ENCODE results near the gene MRGPRX3. TPM values are rescaled to one million over a fixed set of nuclear protein-coding genes. Genes with fewer than 3 reads are reported as not detected.

MRGPRX3 gene
- total and polyA plus RNA-seq, 2 experiments from 2014 or later = not detected

DNA sequence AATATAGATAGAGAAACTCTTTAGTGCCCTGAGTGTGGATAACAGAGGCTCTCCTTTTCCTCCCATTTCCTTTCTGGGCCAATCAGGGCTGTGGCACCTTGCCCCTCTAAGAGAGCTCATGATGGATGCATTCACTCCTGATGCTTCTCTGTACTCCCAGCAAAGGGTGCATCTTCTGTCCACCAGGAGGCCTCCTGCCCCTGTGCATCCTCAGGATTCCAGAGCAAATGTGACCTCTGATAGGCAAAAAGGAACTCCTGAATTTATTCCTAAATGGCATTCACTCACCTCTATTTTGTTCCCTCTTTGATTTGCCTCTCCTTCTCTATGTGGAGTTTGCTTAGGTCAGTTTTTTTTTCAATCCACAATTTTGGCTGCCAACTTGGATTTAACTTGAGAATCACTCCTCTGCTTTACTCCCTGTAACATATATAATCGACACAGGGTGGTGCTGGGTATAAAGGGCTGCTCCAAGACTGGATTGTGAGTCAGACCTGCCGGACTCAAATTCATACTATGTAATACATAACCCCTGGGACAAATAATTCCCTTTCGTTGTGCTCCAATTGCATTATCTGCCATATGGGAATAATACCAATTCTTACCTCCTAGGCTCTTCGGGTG is 39.1 kb downstream of the MRGPRX3 start:
- DNase-seq = peak; percentile 52
- Histone ChIP-seq H3K79me2 (ENCODE audit: insufficient read depth) (no peaks in the 10 kb centered on the region), H3K9me2 (ENCODE audit: insufficient read depth) (no peaks in the 10 kb centered on the region), H3K9me3 (ENCODE audit: low read depth) (no peaks in the 10 kb centered on the region), H4K20me1 (ENCODE audit: insufficient read depth) (no peaks in the 10 kb centered on the region), H3K36me3 (ENCODE audit: low read depth) (no peaks in the 10 kb centered on the region), H3K27ac (no peak overlapping the region), H2AFZ (no peak overlapping the region), H3K9ac (no peak overlapping the region), H3K4me3 (no peak overlapping the region), H3K4me2 (ENCODE audit: unreplicated experiment) (no peak overlapping the region), H3K27me3 (replicated peaks; ENCODE audit: insufficient read depth) (no peaks in the 10 kb centered on the region; the same call in none of the 2 replicates), H3K4me1 (ENCODE audit: insufficient read depth) (no peaks in the 10 kb centered on the region), H3F3A (ENCODE audit: insufficient read depth) (no peaks in the 10 kb centered on the region)
- 38 to 41% methylated on average over 4 of the region's 4 CpGs for WGBS, 2 experiments (ENCODE audit: low coverage in 1 of 2, low lambda C conversion rate in 2 of 2, missing lambda C conversion rate in 2 of 2)
- TF ChIP-seq EZH2 (IDR thresholded peaks at IDR 0.05; ENCODE audit: insufficient read depth, poor library complexity, severe bottlenecking) (no peak), EZH2phosphoT487 (IDR thresholded peaks at IDR 0.05; ENCODE audit: insufficient read depth, low read depth) (no peak)
- in situ Hi-C loops (cut with MboI) = no loop called here

DNA sequence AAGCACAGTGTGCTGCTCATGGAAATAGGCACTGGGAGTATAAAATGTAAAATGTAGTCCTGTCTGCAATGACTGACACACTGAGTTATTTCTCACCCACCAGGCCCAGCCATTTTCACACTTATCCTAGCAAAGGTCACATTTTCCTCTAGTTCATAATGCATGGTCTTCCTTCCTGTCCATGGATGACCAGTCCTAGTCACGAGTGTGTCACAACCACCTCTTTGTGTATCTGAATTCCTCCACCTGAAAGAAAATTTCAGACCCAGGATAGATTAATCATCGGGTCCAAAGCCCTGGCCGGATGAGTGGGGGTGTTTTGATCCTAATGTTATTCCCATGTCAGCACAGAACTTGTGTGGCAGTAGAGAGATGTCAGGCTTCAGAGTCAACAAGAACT is 40.3 kb downstream of the MRGPRX3 start, which contains the start of gene MRGPRX4:
TSS of gene MRGPRX4 (plus strand) at position 172 of the 400 bp plus-strand sequence. CDS start 420 bp downstream, outside the sequence.
- H3K4me3 ChIP-seq = no peak within 1 kb of the TSS
- no peak for DNase-seq
- peaks cover 5% of the 10 kb centered on the region for H3K27me3 ChIP-seq (replicated peaks; ENCODE audit: insufficient read depth)
- no peaks in the 10 kb centered on the region for H3K36me3 ChIP-seq (ENCODE audit: low read depth)
- H2AFZ ChIP-seq = no peak within 1 kb of the TSS
- H3F3A ChIP-seq (ENCODE audit: insufficient read depth) = no peaks in the 10 kb centered on the region
- no peak within 1 kb of the TSS for H3K4me2 ChIP-seq (ENCODE audit: unreplicated experiment)
- WGBS, 2 experiments (ENCODE audit: low coverage in 1 of 2, low lambda C conversion rate in 2 of 2, missing lambda C conversion rate in 2 of 2) = 46 to 57% methylated on average over 3 of the region's 3 CpGs
- in situ Hi-C loops (cut with MboI) = no loop called here
- H3K9me2 ChIP-seq (ENCODE audit: insufficient read depth) = no peaks in the 10 kb centered on the region
- H3K9ac ChIP-seq = no peak within 1 kb of the TSS
- H3K27ac ChIP-seq = no peak within 1 kb of the TSS
- no peaks in the 10 kb centered on the region for H4K20me1 ChIP-seq (ENCODE audit: insufficient read depth)
- TF ChIP-seq EZH2phosphoT487 (IDR thresholded peaks at IDR 0.05; ENCODE audit: insufficient read depth, low read depth) (no peak), EZH2 (IDR thresholded peaks at IDR 0.05; ENCODE audit: insufficient read depth, poor library complexity, severe bottlenecking) (no peak)
- H3K4me1 ChIP-seq (ENCODE audit: insufficient read depth) = no peaks in the 10 kb centered on the region
- no peaks in the 10 kb centered on the region for H3K79me2 ChIP-seq (ENCODE audit: insufficient read depth)
- no peaks in the 10 kb centered on the region for H3K9me3 ChIP-seq (ENCODE audit: low read depth)

DNA sequence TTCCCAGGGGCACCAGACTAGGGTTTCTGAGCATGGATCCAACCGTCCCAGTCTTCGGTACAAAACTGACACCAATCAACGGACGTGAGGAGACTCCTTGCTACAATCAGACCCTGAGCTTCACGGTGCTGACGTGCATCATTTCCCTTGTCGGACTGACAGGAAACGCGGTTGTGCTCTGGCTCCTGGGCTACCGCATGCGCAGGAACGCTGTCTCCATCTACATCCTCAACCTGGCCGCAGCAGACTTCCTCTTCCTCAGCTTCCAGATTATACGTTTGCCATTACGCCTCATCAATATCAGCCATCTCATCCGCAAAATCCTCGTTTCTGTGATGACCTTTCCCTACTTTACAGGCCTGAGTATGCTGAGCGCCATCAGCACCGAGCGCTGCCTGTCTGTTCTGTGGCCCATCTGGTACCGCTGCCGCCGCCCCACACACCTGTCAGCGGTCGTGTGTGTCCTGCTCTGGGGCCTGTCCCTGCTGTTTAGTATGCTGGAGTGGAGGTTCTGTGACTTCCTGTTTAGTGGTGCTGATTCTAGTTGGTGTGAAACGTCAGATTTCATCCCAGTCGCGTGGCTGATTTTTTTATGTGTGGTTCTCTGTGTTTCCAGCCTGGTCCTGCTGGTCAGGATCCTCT is 41.0 kb downstream of the MRGPRX3 start:
- Histone ChIP-seq H3K4me3 (no peak overlapping the region), H2AFZ (no peak overlapping the region), H3K27ac (no peak overlapping the region), H3K4me2 (ENCODE audit: unreplicated experiment) (no peak overlapping the region), H4K20me1 (ENCODE audit: insufficient read depth) (no peaks in the 10 kb centered on the region), H3K9me3 (ENCODE audit: low read depth) (no peaks in the 10 kb centered on the region), H3F3A (ENCODE audit: insufficient read depth) (no peaks in the 10 kb centered on the region), H3K27me3 (replicated peaks; ENCODE audit: insufficient read depth) (peaks cover 5% of the 10 kb centered on the region), H3K9me2 (ENCODE audit: insufficient read depth) (no peaks in the 10 kb centered on the region), H3K79me2 (ENCODE audit: insufficient read depth) (no peaks in the 10 kb centered on the region), H3K9ac (no peak overlapping the region), H3K4me1 (ENCODE audit: insufficient read depth) (no peaks in the 10 kb centered on the region), H3K36me3 (ENCODE audit: low read depth) (no peaks in the 10 kb centered on the region)
- DNase-seq = no peak
- WGBS, 2 experiments (ENCODE audit: low coverage in 1 of 2, low lambda C conversion rate in 2 of 2, missing lambda C conversion rate in 2 of 2) = 72 to 79% methylated on average over 28 of the region's 28 CpGs
- in situ Hi-C loops (cut with MboI) = no loop called here
- TF ChIP-seq EZH2phosphoT487 (IDR thresholded peaks at IDR 0.05; ENCODE audit: insufficient read depth, low read depth) (no peak), EZH2 (IDR thresholded peaks at IDR 0.05; ENCODE audit: insufficient read depth, poor library complexity, severe bottlenecking) (no peak)

Small RNA genes within 50 kb of the gene (small RNA-seq; reads per million reads assigned to genes)
- gene HIGD1AP5 (ENCODE audit: low read depth, low replicate concordance) = not detected

Other genes starting within 250 kb of the MRGPRX3 start
- 16.8 and 18.3 TPM in 2 replicates for gene SERGEF, start 119.5 kb upstream of the MRGPRX3 start, total RNA-seq (2014; rRNA removed; shearing (Covaris generic))
- gene SERGEF, start 119.5 kb upstream of the MRGPRX3 start, polyA plus RNA-seq (2016; fragmentation: Nextera tagmentation; extraction: Ambion mirVana) = 16.7 and 23.2 TPM in 2 replicates
- gene TPH1, start 86.3 kb upstream of the MRGPRX3 start, total RNA-seq (2014; rRNA removed; shearing (Covaris generic)) = not detected in 2 replicates
- gene TPH1, start 86.3 kb upstream of the MRGPRX3 start, polyA plus RNA-seq (2016; fragmentation: Nextera tagmentation; extraction: Ambion mirVana) = not detected in 2 replicates
- 7.5 and 12.6 TPM in 2 replicates for gene SAAL1, start 26.5 kb upstream of the MRGPRX3 start, total RNA-seq (2014; rRNA removed; shearing (Covaris generic))
- 11.6 and 12.9 TPM in 2 replicates for gene SAAL1, start 26.5 kb upstream of the MRGPRX3 start, polyA plus RNA-seq (2016; fragmentation: Nextera tagmentation; extraction: Ambion mirVana)
- gene MRGPRX4, start 40.3 kb downstream of the MRGPRX3 start, total RNA-seq (2014; rRNA removed; shearing (Covaris generic)) = not detected in 2 replicates
- not detected in 2 replicates for gene MRGPRX4, start 40.3 kb downstream of the MRGPRX3 start, polyA plus RNA-seq (2016; fragmentation: Nextera tagmentation; extraction: Ambion mirVana)
- gene SAA4, start 104.2 kb downstream of the MRGPRX3 start, total RNA-seq (2014; rRNA removed; shearing (Covaris generic)) = not detected in 2 replicates
- gene SAA4, start 104.2 kb downstream of the MRGPRX3 start, polyA plus RNA-seq (2016; fragmentation: Nextera tagmentation; extraction: Ambion mirVana) = not detected in 2 replicates
- not detected in 2 replicates for gene SAA2, start 116.1 kb downstream of the MRGPRX3 start, total RNA-seq (2014; rRNA removed; shearing (Covaris generic))
- not detected in 2 replicates for gene SAA2, start 116.1 kb downstream of the MRGPRX3 start, polyA plus RNA-seq (2016; fragmentation: Nextera tagmentation; extraction: Ambion mirVana)
- gene SAA1, start 133.7 kb downstream of the MRGPRX3 start, total RNA-seq (2014; rRNA removed; shearing (Covaris generic)) = not detected in 2 replicates
- gene SAA1, start 133.7 kb downstream of the MRGPRX3 start, polyA plus RNA-seq (2016; fragmentation: Nextera tagmentation; extraction: Ambion mirVana) = not detected in 2 replicates
- 34.7 and 34.9 TPM in 2 replicates for gene HPS5, start 189.6 kb downstream of the MRGPRX3 start, total RNA-seq (2014; rRNA removed; shearing (Covaris generic))
- 20.2 and 20.4 TPM in 2 replicates for gene HPS5, start 189.6 kb downstream of the MRGPRX3 start, polyA plus RNA-seq (2016; fragmentation: Nextera tagmentation; extraction: Ambion mirVana)
- 77.4 and 89.8 TPM in 2 replicates for gene GTF2H1, start 190.0 kb downstream of the MRGPRX3 start, total RNA-seq (2014; rRNA removed; shearing (Covaris generic))
- 58.7 and 61.6 TPM in 2 replicates for gene GTF2H1, start 190.0 kb downstream of the MRGPRX3 start, polyA plus RNA-seq (2016; fragmentation: Nextera tagmentation; extraction: Ambion mirVana)